ENCODE measurements around the gene LIMS1.
"Not testable (repeated sequence)": the region's sequence is repeated elsewhere in the genome, so short reads cannot be mapped to it uniquely, and the experiment has no call there.

The LIMS1 gene

GRCh38 chr2:108670282-108670681 lies 136.0 kb downstream of the LIMS1 start:
- not testable (repeated sequence) for DNase-seq

DNA sequence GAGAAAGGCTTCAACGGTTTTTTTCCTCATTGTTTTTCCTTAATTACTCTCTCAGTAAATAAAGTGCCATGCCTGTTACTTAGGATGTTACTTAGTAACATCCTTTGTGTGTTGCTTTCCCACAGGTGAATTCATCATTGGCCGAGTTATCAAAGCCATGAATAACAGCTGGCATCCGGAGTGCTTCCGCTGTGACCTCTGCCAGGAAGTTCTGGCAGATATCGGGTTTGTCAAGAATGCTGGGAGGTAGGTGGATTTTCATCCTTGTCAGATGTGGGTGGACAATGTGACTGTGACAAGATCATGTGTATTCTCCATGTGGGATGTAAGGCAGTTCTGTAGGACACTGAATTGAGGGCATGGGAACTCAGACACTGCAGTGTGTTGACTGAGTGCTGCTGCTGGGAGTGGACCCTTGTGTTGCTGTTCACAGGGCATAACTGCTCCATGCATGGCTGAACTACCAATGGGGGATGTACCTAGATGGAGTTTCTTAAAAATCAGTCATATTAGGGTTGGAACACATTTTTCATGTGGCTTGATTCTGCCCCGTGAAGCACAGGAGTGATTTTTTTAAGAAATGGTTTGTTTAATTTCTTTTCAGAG lies 138.0 kb downstream of the LIMS1 start:
- DNase-seq: not testable (repeated sequence)

GRCh38 chr2:108676522-108676921 lies 142.3 kb downstream of the LIMS1 start:
- DNase-seq: not testable (repeated sequence)

DNA sequence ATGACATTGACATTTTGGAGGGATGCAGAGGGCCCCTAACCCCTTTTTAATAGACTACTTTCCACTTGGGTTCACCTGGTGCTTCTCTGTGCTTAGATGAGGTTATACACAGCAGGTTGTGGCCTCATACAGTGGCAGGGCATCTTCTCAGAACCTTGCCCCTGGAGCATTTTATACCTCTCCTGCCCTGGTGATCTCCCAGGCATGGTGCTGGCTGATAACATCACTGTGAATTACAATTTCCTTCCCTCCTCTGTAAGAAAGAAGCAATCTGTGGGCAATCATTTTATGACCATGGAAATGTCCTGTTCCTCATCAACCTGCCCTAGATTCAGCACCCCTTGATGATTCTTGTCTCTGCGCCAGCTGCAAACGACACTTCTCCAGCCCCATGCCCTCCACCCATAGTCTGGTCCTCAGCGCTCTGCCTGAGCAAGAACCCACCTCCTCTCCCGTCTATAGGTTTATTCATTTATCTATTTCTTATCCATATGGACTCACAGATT lies 143.0 kb downstream of the LIMS1 start:
- DNase-seq: not testable (repeated sequence)

- peak; percentile 30 for DNase-seq
These were observed 144.0 kb downstream of the LIMS1 start for GRCh38 chr2:108678198-108678651.

DNA sequence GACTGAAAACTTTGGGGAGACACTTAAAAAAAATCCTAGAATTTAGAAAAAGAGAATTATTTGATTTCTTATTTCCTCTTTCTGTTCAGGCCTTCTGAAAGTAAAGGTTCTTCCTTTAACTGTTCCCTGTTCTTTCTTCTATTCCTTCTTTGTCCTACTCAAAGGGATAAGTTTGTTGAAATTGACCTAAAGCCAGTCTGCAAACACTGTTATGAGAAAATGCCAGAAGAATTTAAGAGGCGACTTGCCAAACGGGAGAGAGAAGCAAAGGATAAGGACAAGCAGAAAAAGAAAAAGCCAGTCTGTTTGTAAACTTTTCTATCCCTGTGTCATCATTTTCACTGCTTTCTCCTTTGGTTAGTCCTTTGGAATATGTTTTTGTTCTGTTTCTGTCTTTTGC lies 146.5 kb downstream of the LIMS1 start:
- not testable (repeated sequence) for DNase-seq

DNA sequence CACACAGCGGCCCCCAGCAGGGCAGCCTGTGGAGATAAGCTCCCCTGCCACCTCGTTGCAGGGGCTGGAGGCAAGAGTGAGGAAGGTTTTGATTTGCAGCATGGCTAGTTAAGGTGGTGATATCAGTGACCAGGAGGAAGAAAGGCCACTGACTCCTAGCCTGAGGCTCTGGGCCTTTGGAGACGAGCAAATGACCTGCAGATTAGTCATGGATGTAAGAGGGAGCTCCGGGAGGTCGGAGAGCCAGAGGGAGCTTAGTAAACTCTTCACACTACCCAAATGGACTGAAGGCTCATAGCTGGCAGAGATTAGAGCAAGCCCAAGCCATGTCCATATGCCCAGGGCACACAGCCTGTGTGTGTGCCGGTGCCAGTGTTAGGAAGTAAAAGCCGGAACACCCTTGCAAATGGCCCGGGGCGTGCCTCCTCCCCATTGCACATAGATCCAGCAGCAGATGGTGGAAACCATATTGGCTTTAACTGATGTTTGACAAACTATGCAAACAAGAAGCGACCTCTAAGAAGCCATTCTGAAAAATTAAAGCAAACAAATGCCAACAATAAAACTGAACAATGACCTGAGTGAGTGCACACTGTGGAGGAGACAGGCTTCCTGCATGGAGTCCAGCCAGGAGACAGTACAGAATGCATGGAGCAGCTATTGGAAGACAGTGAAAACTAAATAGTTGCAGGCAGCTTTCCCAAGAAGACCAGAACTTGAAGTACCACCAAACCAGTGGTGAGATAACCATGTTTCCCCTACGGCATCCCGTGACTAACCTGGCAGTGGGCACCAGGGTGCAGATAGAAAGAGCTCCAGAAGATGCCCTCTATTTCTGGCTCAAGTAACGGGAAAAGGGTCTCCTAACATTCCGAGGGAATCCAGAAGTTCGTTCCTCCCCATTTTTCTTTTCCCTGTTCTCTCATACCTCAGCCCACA lies 154.8 kb downstream of the LIMS1 start:
- peak; percentile 4 for DNase-seq

GRCh38 chr2:108690001-108690400 lies 155.7 kb downstream of the LIMS1 start:
- not testable (repeated sequence) for DNase-seq

DNA sequence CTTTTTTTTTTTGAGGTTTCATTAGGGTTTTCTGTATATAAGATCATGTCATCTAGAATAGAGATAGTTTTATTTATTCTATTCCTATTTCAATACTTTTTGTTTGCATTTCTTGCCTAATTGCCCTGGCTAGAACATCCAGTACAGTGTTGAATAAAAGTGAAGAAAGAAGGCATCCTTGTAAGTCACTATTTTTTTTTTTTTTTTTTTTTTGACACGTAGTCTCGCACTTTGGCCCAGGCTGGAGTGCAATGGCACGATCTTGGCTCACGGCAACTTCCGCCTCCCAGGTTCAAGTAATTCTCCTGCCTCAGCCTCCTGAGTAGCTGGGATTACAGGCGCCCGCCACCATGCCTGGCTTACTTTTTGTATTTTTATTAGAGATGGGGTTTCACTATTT lies 157.2 kb downstream of the LIMS1 start:
- DNase-seq: no peak

- peak; percentile 9 for DNase-seq
These were observed 166.9 kb downstream of the LIMS1 start for GRCh38 chr2:108701208-108701607.

- peak; percentile 33 for DNase-seq
These were observed 167.5 kb downstream of the LIMS1 start for GRCh38 chr2:108701806-108702205.

- peak; percentile 33 for DNase-seq
These were observed 170.6 kb downstream of the LIMS1 start for GRCh38 chr2:108704871-108705270.

- DNase-seq: no peak
These were observed 173.0 kb downstream of the LIMS1 start for GRCh38 chr2:108707300-108707699.

GRCh38 chr2:108716971-108717370 lies 182.7 kb downstream of the LIMS1 start:
- not testable (repeated sequence) for DNase-seq

- DNase-seq: peak; percentile 98
These were observed 185.1 kb downstream of the LIMS1 start, which contains the start of gene RANBP2 for GRCh38 chr2:108719149-108720044. Gene RANBP2 (plus strand): TSS chr2:108719482. CDS start chr2:108719607, 125 bp downstream.

- DNase-seq: not testable (repeated sequence)
These were observed 191.8 kb downstream of the LIMS1 start for GRCh38 chr2:108726048-108726447.

DNA sequence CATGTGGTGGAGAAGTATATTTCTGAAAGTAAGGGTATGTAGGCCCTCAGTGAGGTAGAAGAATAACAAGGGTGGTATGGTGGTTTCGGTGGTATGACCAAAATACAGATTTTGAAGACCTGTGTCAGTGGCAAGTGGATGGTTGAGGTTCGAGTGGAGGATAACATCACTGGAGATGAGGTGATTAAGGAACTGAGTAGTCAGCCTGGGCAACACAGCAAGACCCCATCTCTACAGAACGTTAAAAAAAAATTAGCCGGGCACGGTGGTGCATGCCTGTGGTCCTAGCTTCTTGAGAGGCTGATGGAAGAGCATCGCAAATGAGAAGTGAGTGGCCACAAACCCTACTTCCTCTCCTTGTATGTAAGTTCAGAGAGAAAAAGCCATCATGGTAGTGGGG lies 200.4 kb downstream of the LIMS1 start:
- DNase-seq: not testable (repeated sequence)

Data from hematopoietic multipotent progenitor cell treated with erythropoietin and hydrocortisone succinate and interleukin-3 and kit ligand, for 4 days (in vitro differentiated cells).